Skin of body (tissue), 2 donors: ENCODE results near the gene USP17L27. TPM values are rescaled to one million over a fixed set of nuclear protein-coding genes. Genes with fewer than 3 reads are reported as not detected.
"Not testable (repeated sequence)": the region's sequence is repeated elsewhere in the genome, so short reads cannot be mapped to it uniquely, and the experiment has no call there.

Source experiments
- DNase-seq: peaks from one replicate; lab custom pipeline; 2025; lab: John Stamatoyannopoulos, UW
- total RNA-seq: library from RNA; depleted of rRNA; stranded (reverse); fragments of >200 nt; gene quantifications from one replicate; pipeline ENCODE4 v1.2.3, GENCODE V29; 2014

Gene USP17L27, protein sequence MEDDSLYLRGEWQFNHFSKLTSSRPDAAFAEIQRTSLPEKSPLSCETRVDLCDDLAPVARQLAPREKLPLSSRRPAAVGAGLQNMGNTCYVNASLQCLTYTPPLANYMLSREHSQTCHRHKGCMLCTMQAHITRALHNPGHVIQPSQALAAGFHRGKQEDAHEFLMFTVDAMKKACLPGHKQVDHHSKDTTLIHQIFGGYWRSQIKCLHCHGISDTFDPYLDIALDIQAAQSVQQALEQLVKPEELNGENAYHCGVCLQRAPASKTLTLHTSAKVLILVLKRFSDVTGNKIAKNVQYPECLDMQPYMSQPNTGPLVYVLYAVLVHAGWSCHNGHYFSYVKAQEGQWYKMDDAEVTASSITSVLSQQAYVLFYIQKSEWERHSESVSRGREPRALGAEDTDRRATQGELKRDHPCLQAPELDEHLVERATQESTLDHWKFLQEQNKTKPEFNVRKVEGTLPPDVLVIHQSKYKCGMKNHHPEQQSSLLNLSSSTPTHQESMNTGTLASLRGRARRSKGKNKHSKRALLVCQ
- total RNA-seq = not detected

DNA sequence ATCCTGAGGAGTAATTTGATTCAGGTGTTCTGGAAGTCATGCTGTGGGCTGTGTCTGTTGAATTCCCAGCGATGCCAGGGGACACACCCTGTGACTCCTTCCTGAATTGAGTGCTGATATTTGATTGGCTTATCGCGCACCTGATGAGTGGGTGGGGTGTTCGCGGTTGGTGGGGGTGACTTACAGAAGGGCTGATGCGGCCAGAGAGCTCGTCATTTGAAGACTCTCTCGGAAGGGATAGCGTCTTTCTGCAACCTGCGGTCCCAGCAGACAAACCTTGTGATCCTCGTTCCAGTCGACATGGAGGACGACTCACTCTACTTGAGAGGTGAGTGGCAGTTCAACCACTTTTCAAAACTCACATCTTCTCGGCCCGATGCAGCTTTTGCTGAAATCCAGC lies at the start of gene USP17L27:
USP17L27 (plus strand) TSS at position 301 of the 400 bp plus-strand sequence; CDS start at position 301, 0 bp downstream.
- DNase-seq = not testable (repeated sequence)

DNA sequence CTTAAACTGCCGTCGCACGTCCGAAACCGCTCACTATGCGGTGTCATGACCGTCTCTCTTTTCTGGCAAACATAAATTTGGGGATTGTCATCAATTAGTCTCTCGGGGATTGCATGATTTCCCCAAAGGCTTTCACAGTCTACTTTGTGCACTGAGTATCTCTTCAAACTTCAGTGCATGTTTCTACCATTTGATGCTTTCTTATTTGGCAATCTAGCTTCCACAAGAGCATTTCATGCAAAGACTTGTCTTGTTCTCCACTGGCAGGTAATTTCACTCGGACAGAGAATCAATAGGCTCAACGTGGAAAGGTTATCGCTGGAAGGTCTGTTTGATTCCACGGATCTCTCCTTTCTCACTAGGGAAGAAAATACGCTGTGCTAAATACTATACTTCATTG lies 19.8 kb upstream of the USP17L27 start:
- not testable (repeated sequence) for DNase-seq

DNA sequence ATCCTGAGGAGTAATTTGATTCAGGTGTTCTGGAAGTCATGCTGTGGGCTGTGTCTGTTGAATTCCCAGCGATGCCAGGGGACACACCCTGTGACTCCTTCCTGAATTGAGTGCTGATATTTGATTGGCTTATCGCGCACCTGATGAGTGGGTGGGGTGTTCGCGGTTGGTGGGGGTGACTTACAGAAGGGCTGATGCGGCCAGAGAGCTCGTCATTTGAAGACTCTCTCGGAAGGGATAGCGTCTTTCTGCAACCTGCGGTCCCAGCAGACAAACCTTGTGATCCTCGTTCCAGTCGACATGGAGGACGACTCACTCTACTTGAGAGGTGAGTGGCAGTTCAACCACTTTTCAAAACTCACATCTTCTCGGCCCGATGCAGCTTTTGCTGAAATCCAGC lies 19.1 kb upstream of the USP17L27 start, which contains the start of gene USP17L24:
USP17L24 (plus strand) TSS at position 301 of the 400 bp plus-strand sequence; CDS start at position 301, 0 bp downstream.
- DNase-seq = not testable (repeated sequence)

DNA sequence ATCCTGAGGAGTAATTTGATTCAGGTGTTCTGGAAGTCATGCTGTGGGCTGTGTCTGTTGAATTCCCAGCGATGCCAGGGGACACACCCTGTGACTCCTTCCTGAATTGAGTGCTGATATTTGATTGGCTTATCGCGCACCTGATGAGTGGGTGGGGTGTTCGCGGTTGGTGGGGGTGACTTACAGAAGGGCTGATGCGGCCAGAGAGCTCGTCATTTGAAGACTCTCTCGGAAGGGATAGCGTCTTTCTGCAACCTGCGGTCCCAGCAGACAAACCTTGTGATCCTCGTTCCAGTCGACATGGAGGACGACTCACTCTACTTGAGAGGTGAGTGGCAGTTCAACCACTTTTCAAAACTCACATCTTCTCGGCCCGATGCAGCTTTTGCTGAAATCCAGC lies 14.3 kb upstream of the USP17L27 start, which contains the start of gene USP17L25:
USP17L25 (plus strand) TSS at position 301 of the 400 bp plus-strand sequence; CDS start at position 301, 0 bp downstream.
- DNase-seq = not testable (repeated sequence)

DNA sequence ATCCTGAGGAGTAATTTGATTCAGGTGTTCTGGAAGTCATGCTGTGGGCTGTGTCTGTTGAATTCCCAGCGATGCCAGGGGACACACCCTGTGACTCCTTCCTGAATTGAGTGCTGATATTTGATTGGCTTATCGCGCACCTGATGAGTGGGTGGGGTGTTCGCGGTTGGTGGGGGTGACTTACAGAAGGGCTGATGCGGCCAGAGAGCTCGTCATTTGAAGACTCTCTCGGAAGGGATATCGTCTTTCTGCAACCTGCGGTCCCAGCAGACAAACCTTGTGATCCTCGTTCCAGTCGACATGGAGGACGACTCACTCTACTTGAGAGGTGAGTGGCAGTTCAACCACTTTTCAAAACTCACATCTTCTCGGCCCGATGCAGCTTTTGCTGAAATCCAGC lies 9.6 kb upstream of the USP17L27 start, which contains the start of gene USP17L26:
USP17L26 (plus strand) TSS at position 301 of the 400 bp plus-strand sequence; CDS start at position 301, 0 bp downstream.
- DNase-seq = not testable (repeated sequence)

DNA sequence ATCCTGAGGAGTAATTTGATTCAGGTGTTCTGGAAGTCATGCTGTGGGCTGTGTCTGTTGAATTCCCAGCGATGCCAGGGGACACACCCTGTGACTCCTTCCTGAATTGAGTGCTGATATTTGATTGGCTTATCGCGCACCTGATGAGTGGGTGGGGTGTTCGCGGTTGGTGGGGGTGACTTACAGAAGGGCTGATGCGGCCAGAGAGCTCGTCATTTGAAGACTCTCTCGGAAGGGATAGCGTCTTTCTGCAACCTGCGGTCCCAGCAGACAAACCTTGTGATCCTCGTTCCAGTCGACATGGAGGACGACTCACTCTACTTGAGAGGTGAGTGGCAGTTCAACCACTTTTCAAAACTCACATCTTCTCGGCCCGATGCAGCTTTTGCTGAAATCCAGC lies 4.8 kb upstream of the USP17L27 start, which contains the start of gene USP17L5:
USP17L5 (plus strand) TSS at position 301 of the 400 bp plus-strand sequence; CDS start at position 301, 0 bp downstream.
- not testable (repeated sequence) for DNase-seq

DNA sequence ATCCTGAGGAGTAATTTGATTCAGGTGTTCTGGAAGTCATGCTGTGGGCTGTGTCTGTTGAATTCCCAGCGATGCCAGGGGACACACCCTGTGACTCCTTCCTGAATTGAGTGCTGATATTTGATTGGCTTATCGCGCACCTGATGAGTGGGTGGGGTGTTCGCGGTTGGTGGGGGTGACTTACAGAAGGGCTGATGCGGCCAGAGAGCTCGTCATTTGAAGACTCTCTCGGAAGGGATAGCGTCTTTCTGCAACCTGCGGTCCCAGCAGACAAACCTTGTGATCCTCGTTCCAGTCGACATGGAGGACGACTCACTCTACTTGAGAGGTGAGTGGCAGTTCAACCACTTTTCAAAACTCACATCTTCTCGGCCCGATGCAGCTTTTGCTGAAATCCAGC lies 4.6 kb downstream of the USP17L27 start, which contains the start of gene USP17L28:
USP17L28 (plus strand) TSS at position 301 of the 400 bp plus-strand sequence; CDS start at position 301, 0 bp downstream.
- not testable (repeated sequence) for DNase-seq

DNA sequence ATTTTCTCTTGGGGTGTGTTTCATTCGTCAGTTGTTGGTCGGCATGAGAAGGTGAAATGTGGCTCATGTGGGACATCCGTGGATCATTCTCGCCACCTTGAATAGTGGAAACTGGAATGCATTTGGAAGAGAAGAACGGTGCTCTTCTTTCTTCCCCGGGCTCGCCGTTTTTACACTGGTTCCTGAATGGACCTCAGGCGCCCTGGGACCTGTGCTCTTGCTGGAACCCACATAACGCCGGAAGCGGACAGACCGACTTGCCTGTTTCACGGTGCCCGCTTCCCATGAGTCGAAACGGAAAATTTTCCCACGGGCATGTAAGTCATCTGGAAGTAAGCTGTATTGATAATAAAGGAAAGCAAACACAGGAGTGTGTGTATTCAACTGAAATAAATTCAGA lies 6.9 kb downstream of the USP17L27 start:
- not testable (repeated sequence) for DNase-seq

DNA sequence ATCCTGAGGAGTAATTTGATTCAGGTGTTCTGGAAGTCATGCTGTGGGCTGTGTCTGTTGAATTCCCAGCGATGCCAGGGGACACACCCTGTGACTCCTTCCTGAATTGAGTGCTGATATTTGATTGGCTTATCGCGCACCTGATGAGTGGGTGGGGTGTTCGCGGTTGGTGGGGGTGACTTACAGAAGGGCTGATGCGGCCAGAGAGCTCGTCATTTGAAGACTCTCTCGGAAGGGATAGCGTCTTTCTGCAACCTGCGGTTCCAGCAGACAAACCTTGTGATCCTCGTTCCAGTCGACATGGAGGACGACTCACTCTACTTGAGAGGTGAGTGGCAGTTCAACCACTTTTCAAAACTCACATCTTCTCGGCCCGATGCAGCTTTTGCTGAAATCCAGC lies 9.4 kb downstream of the USP17L27 start, which contains the start of gene USP17L29:
USP17L29 (plus strand) TSS at position 301 of the 400 bp plus-strand sequence; CDS start at position 301, 0 bp downstream.
- DNase-seq = not testable (repeated sequence)

DNA sequence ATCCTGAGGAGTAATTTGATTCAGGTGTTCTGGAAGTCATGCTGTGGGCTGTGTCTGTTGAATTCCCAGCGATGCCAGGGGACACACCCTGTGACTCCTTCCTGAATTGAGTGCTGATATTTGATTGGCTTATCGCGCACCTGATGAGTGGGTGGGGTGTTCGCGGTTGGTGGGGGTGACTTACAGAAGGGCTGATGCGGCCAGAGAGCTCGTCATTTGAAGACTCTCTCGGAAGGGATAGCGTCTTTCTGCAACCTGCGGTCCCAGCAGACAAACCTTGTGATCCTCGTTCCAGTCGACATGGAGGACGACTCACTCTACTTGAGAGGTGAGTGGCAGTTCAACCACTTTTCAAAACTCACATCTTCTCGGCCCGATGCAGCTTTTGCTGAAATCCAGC lies 18.9 kb downstream of the USP17L27 start, which contains the start of gene USP17L30:
USP17L30 (plus strand) TSS at position 301 of the 400 bp plus-strand sequence; CDS start at position 301, 0 bp downstream.
- not testable (repeated sequence) for DNase-seq

DNA sequence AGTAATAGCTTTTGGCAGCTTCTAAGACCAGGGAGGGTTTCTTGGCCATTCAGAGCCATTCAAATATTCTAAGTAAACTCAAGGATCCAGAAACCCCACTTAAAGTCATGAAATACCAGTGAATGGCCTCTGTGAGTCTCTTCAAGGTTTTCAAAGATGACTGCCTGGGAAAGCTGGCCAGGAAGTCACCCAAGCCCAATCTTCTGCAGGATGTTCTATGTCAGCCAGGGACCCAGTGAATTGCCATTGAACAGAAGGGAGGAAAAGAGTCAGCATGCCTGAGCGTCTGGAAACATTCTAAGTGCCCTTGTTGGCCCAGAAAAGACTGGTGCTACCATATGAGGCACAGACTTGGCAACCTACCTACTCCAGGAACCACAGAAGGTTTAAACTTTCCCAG lies 35.9 kb downstream of the USP17L27 start:
- DNase-seq = not testable (repeated sequence)

DNA sequence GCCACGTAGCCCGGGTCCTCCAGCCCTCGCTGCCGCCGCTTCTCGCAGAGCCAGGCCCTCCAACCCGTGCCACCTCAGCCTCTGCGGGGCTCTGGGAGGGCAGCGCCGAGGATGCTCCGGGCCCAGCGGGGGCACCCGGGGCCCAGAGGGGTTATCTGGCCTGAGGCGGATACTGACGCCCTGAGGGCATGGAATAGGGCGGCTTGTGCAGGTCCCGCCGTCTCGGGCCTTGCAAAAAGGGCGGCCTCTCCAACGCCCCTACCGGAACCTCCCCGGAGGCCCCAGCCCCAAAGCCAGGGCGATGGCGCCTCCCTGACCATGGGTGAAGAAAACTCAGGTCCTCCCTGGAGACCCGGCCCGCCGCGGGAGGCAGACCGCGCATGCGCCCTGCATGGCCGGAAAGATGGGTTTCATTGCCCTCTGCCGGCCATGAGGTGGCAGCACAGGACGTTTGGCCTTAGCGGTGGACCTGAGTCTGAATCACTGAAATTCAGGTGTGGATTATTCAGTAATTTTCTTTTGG lies 37.1 kb downstream of the USP17L27 start:
- DNase-seq = not testable (repeated sequence)

DNA sequence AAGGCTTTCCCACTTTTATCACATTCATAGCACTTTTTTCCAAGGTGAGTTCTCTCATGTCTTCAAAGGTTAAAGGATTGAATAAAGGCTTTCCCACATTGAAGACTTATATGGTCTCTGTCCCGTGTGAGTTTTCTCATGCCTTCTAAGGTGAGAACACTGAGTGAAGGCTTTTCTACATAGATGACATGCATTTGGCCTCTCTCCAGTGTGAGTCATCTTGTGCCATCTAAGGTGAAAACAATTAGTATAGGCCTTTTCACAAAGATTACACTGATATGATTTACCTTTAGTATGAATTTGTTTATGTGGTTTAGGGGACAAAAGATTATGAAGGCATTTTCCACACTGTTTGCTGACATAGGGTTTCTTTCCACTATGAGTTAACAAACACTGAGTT lies 40.2 kb downstream of the USP17L27 start:
- no peak for DNase-seq

DNA sequence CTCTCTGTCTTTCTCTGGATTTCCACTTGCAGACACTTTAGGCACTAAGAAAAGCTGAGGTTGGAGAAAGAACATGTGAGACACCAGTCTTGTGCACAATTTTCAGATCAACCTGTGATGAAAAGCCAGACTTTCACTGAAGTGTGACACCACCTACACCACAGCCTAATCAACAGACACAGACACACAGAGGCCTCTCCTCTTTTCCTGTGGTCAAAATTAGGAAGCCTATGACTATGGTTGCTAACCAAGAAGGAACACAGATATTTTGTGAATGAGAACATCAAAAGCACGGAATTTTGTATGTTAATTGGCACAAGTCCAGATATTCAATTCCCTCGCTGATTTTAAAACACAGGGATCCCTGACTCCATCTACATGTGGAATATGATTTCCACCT lies 45.1 kb downstream of the USP17L27 start:
- DNase-seq = not testable (repeated sequence)

Other genes starting within 250 kb of the USP17L27 start
- not detected for gene FAM90A26, start 173.7 kb upstream of the USP17L27 start, total RNA-seq
- gene USP17L10, start 133.5 kb upstream of the USP17L27 start, total RNA-seq = not detected
- not detected for gene USP17L11, start 128.7 kb upstream of the USP17L27 start, total RNA-seq
- not detected for gene USP17L12, start 124.0 kb upstream of the USP17L27 start, total RNA-seq
- gene USP17L13, start 119.3 kb upstream of the USP17L27 start, total RNA-seq = not detected
- not detected for gene USP17L15, start 109.8 kb upstream of the USP17L27 start, total RNA-seq
- gene USP17L17, start 100.3 kb upstream of the USP17L27 start, total RNA-seq = not detected
- not detected for gene USP17L18, start 95.5 kb upstream of the USP17L27 start, total RNA-seq
- gene USP17L19, start 90.8 kb upstream of the USP17L27 start, total RNA-seq = not detected
- not detected for gene USP17L20, start 86.0 kb upstream of the USP17L27 start, total RNA-seq
- not detected for gene USP17L21, start 81.3 kb upstream of the USP17L27 start, total RNA-seq
- gene USP17L22, start 76.5 kb upstream of the USP17L27 start, total RNA-seq = not detected
- gene USP17L24, start 19.0 kb upstream of the USP17L27 start, total RNA-seq = not detected
- not detected for gene USP17L25, start 14.2 kb upstream of the USP17L27 start, total RNA-seq
- not detected for gene USP17L26, start 9.5 kb upstream of the USP17L27 start, total RNA-seq
- gene USP17L5, start 4.7 kb upstream of the USP17L27 start, total RNA-seq = not detected
- gene USP17L28, start 4.7 kb downstream of the USP17L27 start, total RNA-seq = not detected
- not detected for gene USP17L29, start 9.5 kb downstream of the USP17L27 start, total RNA-seq
- gene USP17L30, start 19.0 kb downstream of the USP17L27 start, total RNA-seq = not detected
- not detected for gene DEFB131A, start 100.3 kb downstream of the USP17L27 start, total RNA-seq